GM18909 (cell line): Measurements from ENCODE around the gene EEF1AKMT4.

Experiments used
- ATAC-seq: cut with Tn5 transposase; IDR thresholded peaks from one replicate; pipeline ENCODE4 v1.9.1; 2021; ENCODE audit warnings: mild to moderate bottlenecking; ENCODE audit not compliant: unreplicated experiment, poor library complexity

The EEF1AKMT4 gene

DNA sequence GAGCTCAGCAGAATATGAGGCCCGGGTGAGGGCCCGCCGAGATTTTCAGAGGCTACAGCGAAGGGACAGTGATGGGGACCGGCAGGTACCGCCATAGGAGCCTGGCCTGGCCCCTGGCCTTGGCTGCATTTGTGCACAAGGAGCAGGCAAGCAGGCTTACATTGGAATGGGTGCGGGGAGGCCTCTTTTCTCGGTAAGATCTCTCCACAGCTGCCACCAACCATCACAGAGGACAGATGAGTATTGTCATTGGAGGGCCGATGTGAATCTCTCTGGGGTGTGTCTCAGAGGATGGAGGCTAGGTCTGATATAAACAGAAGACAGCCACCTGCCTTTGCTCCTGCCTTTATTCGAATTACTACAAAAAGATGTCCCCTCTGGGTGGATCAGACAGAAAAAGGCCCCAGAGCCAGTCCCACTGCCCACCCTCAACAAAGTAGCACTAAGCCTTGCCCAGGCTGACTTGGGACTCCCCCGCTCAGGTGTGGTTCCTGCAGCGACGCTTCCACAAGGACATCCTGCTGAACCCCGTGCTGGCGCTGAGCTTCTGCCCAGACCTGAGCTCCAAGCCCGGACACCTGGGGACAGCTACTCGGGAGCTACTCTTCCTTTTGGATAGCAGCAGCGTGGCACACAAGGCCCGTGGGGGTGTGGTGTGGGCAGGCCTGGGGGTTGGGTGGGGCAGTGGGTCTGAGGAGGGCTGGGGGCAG, 14.6 kb upstream of the EEF1AKMT4 start:
- no peak for ATAC-seq

- no peak for ATAC-seq
These were observed 14.0 kb upstream of the EEF1AKMT4 start for GRCh38 chr3:184235381-184236032.

DNA sequence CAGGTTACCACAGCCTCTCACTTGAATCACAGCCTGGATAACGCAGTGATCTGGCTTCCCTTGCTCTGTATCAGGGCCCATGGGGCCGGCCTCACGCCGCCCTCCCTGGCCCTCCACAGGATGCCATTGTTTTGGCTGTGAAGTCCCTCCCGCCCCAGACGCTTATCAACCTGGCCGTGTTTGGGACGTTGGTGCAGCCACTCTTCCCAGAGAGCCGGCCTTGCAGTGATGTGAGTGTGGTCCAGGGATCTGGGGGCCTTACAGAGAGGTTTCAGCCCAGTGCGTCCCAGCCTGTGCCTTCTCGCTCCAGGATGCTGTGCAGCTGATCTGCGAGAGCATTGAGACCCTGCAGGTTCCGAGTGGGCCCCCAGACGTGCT, 13.4 kb upstream of the EEF1AKMT4 start:
- ATAC-seq: no peak

DNA sequence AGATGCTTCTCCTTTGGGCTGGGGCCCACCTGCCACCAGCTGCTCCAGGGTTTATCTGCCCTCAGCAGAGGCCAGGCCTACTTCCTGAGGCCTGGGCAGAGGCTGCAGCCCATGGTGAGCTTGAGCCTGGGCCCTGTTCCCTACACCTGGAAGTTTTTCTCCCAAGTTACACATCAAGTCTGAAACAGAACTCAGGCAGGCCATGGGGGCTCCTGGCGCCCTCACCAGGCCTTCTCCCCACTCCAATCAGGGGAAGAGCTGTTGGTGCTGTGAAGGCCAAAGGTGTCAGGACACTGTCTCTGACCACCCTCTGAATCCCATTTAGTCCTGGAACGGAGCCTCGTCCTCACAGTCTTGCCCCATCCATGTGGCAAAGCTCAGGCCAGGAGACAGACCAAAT, 12.8 kb upstream of the EEF1AKMT4 start:
- no peak for ATAC-seq

DNA sequence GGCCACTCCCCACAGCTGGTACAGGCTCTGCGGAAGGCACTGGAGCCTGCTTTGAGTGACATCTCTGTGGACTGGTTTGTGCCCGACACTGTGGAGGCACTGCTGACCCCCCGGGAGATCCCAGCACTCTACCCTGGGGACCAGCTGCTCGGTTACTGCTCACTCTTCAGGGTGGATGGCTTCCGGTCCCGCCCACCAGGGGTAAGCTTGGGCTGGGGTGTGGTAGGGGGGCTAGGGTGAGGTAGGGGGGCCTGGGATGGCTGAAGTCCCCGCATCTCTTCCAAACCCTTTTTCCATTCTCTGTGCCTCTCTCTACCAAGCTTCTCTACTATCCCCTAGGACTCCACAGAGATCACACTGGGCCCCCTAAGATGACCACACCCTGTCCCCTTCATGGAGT, 12.3 kb upstream of the EEF1AKMT4 start:
- ATAC-seq: no peak

GRCh38 chr3:184237807-184238206, 11.7 kb upstream of the EEF1AKMT4 start:
- ATAC-seq: no peak

GRCh38 chr3:184238246-184238818, 11.1 kb upstream of the EEF1AKMT4 start:
- ATAC-seq: no peak

- no peak for ATAC-seq
These were observed 10.3 kb upstream of the EEF1AKMT4 start for GRCh38 chr3:184239221-184239620.

DNA sequence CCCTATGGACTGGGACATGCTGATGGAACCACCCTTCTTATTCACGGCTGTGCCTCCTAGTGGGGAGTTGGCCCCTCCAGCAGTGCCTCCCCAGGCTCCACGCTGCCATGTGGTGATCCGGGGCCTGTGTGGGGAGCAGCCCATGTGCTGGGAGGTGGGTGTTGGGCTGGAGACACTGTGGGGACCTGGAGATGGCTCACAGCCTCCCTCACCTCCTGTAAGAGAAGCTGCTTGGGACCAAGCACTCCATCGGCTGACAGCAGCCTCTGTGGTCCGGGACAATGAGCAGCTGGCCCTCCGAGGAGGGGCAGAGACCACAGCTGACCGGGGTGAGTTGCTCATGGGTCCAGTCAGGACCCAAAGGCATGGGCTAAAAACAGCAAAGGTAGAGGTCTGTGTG, 9.8 kb upstream of the EEF1AKMT4 start:
- ATAC-seq: no peak

DNA sequence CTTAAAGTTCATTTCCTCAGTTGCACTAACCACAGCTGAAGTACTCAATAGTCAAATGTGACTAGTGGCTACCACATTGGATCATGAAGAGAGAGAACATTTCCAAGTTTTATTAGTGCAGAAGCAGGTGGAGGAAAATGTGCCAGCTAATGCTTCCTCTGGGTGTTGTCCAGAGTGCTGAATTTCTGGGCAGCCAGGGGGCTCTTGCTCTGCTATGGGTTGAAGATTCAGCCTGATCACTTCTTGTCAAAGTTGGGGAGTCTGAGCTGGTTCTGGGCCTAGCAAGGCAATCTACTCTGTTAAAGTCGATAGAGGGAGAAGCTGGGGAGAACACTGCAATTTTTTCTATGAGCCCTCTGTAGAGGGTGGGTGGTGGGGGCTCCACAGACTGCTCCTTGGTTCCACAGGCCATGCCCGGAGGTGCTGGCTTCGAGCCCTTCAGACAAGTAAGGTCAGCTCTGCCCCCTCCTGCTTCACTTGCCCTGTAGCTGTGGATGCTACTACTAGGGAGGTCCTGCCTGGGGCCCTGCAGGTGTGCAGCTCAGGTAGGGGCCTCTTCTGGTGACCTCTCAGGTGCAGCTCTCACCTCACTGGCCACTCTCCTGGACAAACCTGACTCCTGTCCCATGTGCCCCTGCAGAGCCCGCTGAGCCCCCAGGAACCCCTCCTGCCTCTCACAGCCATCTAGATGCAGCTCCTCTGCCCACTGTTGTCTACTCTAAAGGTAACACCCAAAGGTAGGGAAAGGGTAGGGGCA, 8.9 kb upstream of the EEF1AKMT4 start:
- no peak for ATAC-seq

GRCh38 chr3:184241141-184241446, 8.4 kb upstream of the EEF1AKMT4 start:
- no peak for ATAC-seq

DNA sequence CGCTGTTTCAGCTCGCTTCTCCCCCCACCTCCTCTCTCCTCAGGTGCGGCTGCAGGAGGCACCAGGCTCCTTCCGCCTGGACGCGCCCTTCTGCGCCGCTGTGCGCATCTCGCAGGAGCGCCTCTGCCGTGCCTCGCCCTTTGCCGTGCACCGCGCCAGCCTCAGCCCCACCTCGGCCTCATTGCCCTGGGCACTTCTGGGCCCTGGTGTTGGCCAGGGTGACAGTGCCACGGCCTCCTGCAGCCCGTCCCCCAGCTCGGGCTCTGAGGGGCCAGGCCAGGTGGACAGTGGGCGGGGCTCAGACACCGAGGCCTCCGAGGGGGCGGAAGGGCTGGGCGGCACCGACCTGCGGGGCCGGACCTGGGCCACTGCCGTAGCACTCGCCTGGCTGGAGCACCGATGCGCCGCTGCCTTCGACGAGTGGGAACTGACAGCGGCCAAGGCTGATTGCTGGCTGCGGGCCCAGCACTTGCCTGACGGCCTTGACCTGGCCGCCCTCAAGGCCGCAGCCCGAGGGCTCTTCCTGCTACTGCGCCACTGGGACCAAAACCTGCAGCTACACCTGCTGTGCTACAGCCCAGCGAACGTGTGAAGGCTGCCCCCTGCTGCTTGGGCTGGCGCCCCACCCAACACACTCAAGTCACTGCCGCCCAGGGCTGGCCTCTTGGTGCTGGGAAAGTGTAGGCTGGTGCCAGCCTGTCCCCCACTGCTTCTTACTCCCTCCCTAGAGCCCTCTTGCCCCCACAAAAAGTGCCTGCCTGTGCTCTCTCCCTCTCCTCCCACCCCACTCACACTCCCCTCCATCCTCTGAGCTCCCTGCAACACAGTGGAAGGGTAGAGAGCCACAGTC, 7.8 kb upstream of the EEF1AKMT4 start:
- no peak for ATAC-seq

- ATAC-seq: no peak
These were observed 7.2 kb upstream of the EEF1AKMT4 start for GRCh38 chr3:184242297-184242685.

- peak; percentile 58 for ATAC-seq
These were observed 739 bp upstream of the EEF1AKMT4 start, which contains the start of gene ALG3 for GRCh38 chr3:184248454-184249411. TSS of gene ALG3 (minus strand) at chr3:184248962. CDS start at chr3:184248940, 22 bp downstream.

- ATAC-seq: peak; percentile 72
These were observed 826 bp downstream of the EEF1AKMT4 start for GRCh38 chr3:184250167-184250828.

GRCh38 chr3:184255291-184256039, 6.0 kb downstream of the EEF1AKMT4 start:
- no peak for ATAC-seq

GRCh38 chr3:184257083-184257915, 7.8 kb downstream of the EEF1AKMT4 start:
- ATAC-seq: no peak
